K562 (cell line): ENCODE results near the gene RPTOR. TPM values are rescaled to one million over a fixed set of nuclear protein-coding genes. Genes with fewer than 3 reads are reported as not detected.

Source experiments
- CUX1 ChIP-seq: fragments of 200-800 bp; sonication (Bioruptor generic); IDR thresholded peaks from 2 replicates; pipeline ENCODE4 v1.6.1; 2016; ENCODE audit warnings: missing genetic modification characterization, missing compliant biosample characterization
- polyA plus RNA-seq, 8 experiments: library from polyadenylated mRNA; depleted of rRNA in 4 of 8; stranded (reverse) in 5 of 8; unstranded in 3 of 8; fragments of >200 nt; fragmentation: Nextera tagmentation in 2 of 8; fragmentation: Illumina TruSeq in 1 of 8; extraction: Ambion mirVana in 2 of 8; extraction: Trizol in 1 of 8; gene quantifications; 2 replicates each; pipeline versions ENCODE4 v1.2.1 to v1.2.3, GENCODE V29; 2011 to 2014; ENCODE audit warnings: inconsistent platforms in 1 of 8, missing spikeins in 1 of 8
- total RNA-seq, 7 experiments: library from RNA; depleted of rRNA in 6 of 7; stranded (reverse); fragments of >200 nt in 6 of 7; fragmentation: Illumina TruSeq in 2 of 7; extraction: Trizol in 2 of 7; gene quantifications; 2 replicates each; pipeline versions ENCODE4 v1.2.1 to v1.2.3, GENCODE V29; 2011 to 2021; ENCODE audit warnings: low replicate concordance in 1 of 7

RPTOR gene
- total and polyA plus RNA-seq, 9 of the 15 experiments (the other 6 are each of a cell fraction or from before 2014, with no cell fraction given) = 0.24 to 54.1 (median 10.2) TPM

- TF ChIP-seq CUX1 (CRISPR knock-in tag) = no peak
- TF ChIP-seq, all 486 proteins: peak for 2
Observed at GRCh38 chr17:80961541-80962330, 417.1 kb downstream of the RPTOR start (continued).
